GM23338 (cell line): ENCODE data around the gene CPT1A. TPM values are rescaled to one million over a fixed set of nuclear protein-coding genes. Genes with fewer than 3 reads are reported as not detected.

Source experiments
- ATAC-seq: fragments of 200-7000 bp; cut with Tn5 transposase; 3 replicates; pipeline ENCODE4 v1.9.1; 2020
- DNase-seq: peaks from one replicate; pipeline ENCODE4 v3.0.0-alpha.2; 2015; ENCODE audit warnings: low spot score
- H2AFZ ChIP-seq: fragments of 200-600 bp; sonication (generic); 2 replicates; pipeline ENCODE4 v1.8.0; 2016; ENCODE audit warnings: antibody characterized with exemption, mild to moderate bottlenecking, moderate library complexity
- H3F3A ChIP-seq: fragments of 200-600 bp; sonication (generic); replicated peaks from 2 replicates; pipeline ENCODE4 v1.8.0; 2017; ENCODE audit warnings: antibody characterized with exemption, mixed run types, low read depth
- H3K27ac ChIP-seq: fragments of 200-600 bp; sonication (generic); 2 replicates; pipeline ENCODE4 v1.6.1; 2016; ENCODE audit warnings: low read depth
- H3K27me3 ChIP-seq: fragments of 200-600 bp; sonication (generic); 2 replicates; pipeline ENCODE4 v1.8.0; 2016; ENCODE audit warnings: mild to moderate bottlenecking, mixed run types, moderate library complexity; ENCODE audit not compliant: insufficient read depth
- H3K36me3 ChIP-seq: fragments of 200-600 bp; sonication (generic); 2 replicates; pipeline ENCODE4 v1.8.0; 2016; ENCODE audit warnings: mild to moderate bottlenecking; ENCODE audit not compliant: insufficient read depth
- H3K4me1 ChIP-seq: fragments of 200-600 bp; sonication (generic); 2 replicates; pipeline ENCODE4 v1.8.0; 2016; ENCODE audit warnings: mild to moderate bottlenecking, moderate library complexity; ENCODE audit not compliant: insufficient read depth
- H3K4me2 ChIP-seq: fragments of 200-600 bp; sonication (generic); 2 replicates; pipeline ENCODE4 v1.7.1; 2017; ENCODE audit warnings: mixed run types
- H3K4me3 ChIP-seq: fragments of 200-600 bp; sonication (generic); 2 replicates; pipeline ENCODE4 v1.6.1; 2016; ENCODE audit warnings: mixed run types
- H3K79me2 ChIP-seq: fragments of 200-600 bp; sonication (generic); replicated peaks from 2 replicates; pipeline ENCODE4 v1.8.0; 2017; ENCODE audit warnings: mild to moderate bottlenecking; ENCODE audit not compliant: insufficient read depth
- H3K9me2 ChIP-seq: fragments of 200-600 bp; sonication (generic); 2 replicates; pipeline ENCODE4 v1.8.0; 2017; ENCODE audit not compliant: insufficient read depth
- H4K20me1 ChIP-seq: fragments of 200-600 bp; sonication (generic); replicated peaks from 2 replicates; pipeline ENCODE4 v1.8.0; 2017; ENCODE audit warnings: mild to moderate bottlenecking; ENCODE audit not compliant: insufficient read depth
- H3K27ac Mint-ChIP-seq: 2 replicates; pipeline ENCODE4 v1.8.0; 2020; ENCODE audit warnings: inconsistent platforms, mild to moderate bottlenecking, moderate library complexity, mixed read lengths
- H3K27me3 Mint-ChIP-seq: 3 replicates; pipeline ENCODE4 v1.8.0; 2022; ENCODE audit warnings: low read depth, mild to moderate bottlenecking, moderate library complexity, mixed read lengths, inconsistent platforms; ENCODE audit not compliant: insufficient read depth, poor library complexity
- H3K36me3 Mint-ChIP-seq: 3 replicates; pipeline ENCODE4 v1.8.0; 2021; ENCODE audit warnings: low read depth, mild to moderate bottlenecking, inconsistent platforms, moderate library complexity, mixed read lengths
- H3K4me1 Mint-ChIP-seq: 3 replicates; pipeline ENCODE4 v1.8.0; 2020; ENCODE audit warnings: mild to moderate bottlenecking, inconsistent platforms, mixed read lengths
- H3K4me3 Mint-ChIP-seq: 3 replicates; pipeline ENCODE4 v1.8.0; 2021; ENCODE audit warnings: moderate library complexity, mild to moderate bottlenecking, inconsistent platforms, mixed read lengths
- H3K9me3 Mint-ChIP-seq: 3 replicates; pipeline ENCODE4 v1.8.0; 2020; ENCODE audit warnings: moderate library complexity, mild to moderate bottlenecking, inconsistent platforms, mixed read lengths
- CTCF ChIP-seq, 2 experiments: fragments of 200-600 bp in 1 of 2; sonication (generic) in 1 of 2; conservative IDR thresholded peaks; 2 replicates each; pipeline versions ENCODE4 v1.5.1 to v1.6.1; 2016 to 2017; ENCODE audit warnings: antibody characterized with exemption in 2 of 2, low read depth in 2 of 2, mild to moderate bottlenecking in 2 of 2, moderate library complexity in 1 of 2
- ETS1 ChIP-seq: IDR thresholded peaks from 2 replicates; pipeline ENCODE4 v1.6.1; 2016; ENCODE audit warnings: antibody characterized with exemption
- JUNB ChIP-seq: IDR thresholded peaks from one replicate; pipeline ENCODE4 v1.6.1; 2016; ENCODE audit warnings: antibody characterized with exemption; ENCODE audit not compliant: unreplicated experiment
- NANOG ChIP-seq: IDR thresholded peaks from 2 replicates; pipeline ENCODE4 v1.6.1; 2016; ENCODE audit warnings: antibody characterized with exemption, borderline replicate concordance
- ZNF331 ChIP-seq: fragments of 250-450 bp; sonication (Bioruptor Pico); IDR thresholded peaks from 2 replicates; pipeline ENCODE4 v1.5.0; 2020; ENCODE audit warnings: low read depth, mild to moderate bottlenecking, moderate library complexity
- ZNF462 ChIP-seq: fragments of 250-450 bp; sonication (Bioruptor Pico); IDR thresholded peaks from 2 replicates; pipeline ENCODE4 v1.5.0; 2020; ENCODE audit warnings: mild to moderate bottlenecking, moderate library complexity
- polyA plus RNA-seq: library from polyadenylated mRNA; unstranded; fragments of >200 nt; fragmentation: Nextera tagmentation; extraction: Ambion mirVana; gene quantifications from 2 replicates; pipeline ENCODE4 v1.2.1, GENCODE V29; 2016
- total RNA-seq: library from RNA; depleted of rRNA; stranded (reverse); fragments of >200 nt; shearing (Covaris generic); gene quantifications from 2 replicates; pipeline ENCODE4 v1.2.3, GENCODE V29; 2014

Gene CPT1A
- total and polyA plus RNA-seq, 2 experiments from 2014 or later: 2.6 to 9.5 TPM

GRCh38 chr11:68865241-68865640, 23.5 kb upstream of the CPT1A start (continued):
- no peak for TF ChIP-seq CTCF (conservative IDR thresholded peaks at IDR 0.05; ENCODE audit: low read depth in 2 of 2)

GRCh38 chr11:68863553-68864265, 22.0 kb upstream of the CPT1A start:
- Mint-ChIP-seq H3K4me1 (peaks cover 14% of the 10 kb centered on the region), H3K4me3 (no peak overlapping the region), H3K27me3 (peaks cover 14% of the 10 kb centered on the region), H3K27ac (no peak overlapping the region), H3K9me3 (peaks cover 31% of the 10 kb centered on the region), H3K36me3 (peaks cover 3% of the 10 kb centered on the region; the same call in 2 of the 3 replicates)
- Histone ChIP-seq H3K4me3 (no peak overlapping the region), H3K9me2 (no peaks in the 10 kb centered on the region), H3K27ac (no peak overlapping the region), H3K27me3 (no peaks in the 10 kb centered on the region), H3K4me1 (peaks cover 4% of the 10 kb centered on the region; the same call in 1 of the 2 replicates), H3F3A (no peaks in the 10 kb centered on the region), H3K36me3 (no peaks in the 10 kb centered on the region), H2AFZ (no peak overlapping the region), H3K4me2 (no peak overlapping the region), H4K20me1 (no peaks in the 10 kb centered on the region), H3K79me2 (no peaks in the 10 kb centered on the region)
- DNase-seq (no peak), ATAC-seq (no peak)
- TF ChIP-seq ZNF462 (CRISPR knock-in tag) (no peak), NANOG (no peak), ZNF331 (no peak), JUNB (no peak), ETS1 (no peak)
